ENCODE results near the gene TMEM106B. TPM values are rescaled to one million over a fixed set of nuclear protein-coding genes. Genes with fewer than 3 reads are reported as not detected.

Gene TMEM106B
- total RNA-seq, 4 donors from 2014 or later, result 42.8 to 112 (median 60.6) TPM

- intact Hi-C loops (cut with DNase I; ENCODE audit: low total_unique reads), result no loop called here
Observed at GRCh38 chr7:12174931-12175330, 36.2 kb upstream of the TMEM106B start.

DNA sequence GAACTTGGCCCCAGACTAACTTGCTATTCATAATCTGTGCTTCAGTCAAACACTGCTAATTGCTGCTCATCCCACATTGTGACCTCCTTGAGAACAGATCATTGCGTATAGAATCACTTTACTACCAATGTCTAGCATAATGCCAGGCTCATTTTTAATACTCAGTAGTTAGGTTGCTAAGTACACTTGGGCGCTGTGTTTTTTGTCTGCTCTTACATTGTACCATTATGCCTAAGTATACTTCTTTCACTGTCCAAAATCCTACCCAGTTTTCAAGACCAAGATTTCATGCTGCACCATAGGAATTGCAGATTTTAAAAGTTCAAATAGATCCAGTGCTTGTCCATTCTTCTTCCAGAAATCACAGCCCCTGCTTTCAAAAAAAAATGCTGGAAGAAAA is 32.8 kb upstream of the TMEM106B start:
- Histone ChIP-seq H3K27me3 (no peaks in the 10 kb centered on the region), H3K9me3 (no peaks in the 10 kb centered on the region), H3K4me3 (no peak overlapping the region), H3K27ac (no peak overlapping the region), H3K36me3 (no peaks in the 10 kb centered on the region), H3K4me1 (no peaks in the 10 kb centered on the region)
- TF ChIP-seq POLR2A (IDR thresholded peaks at IDR 0.05) (no peak), CTCF (IDR thresholded peaks at IDR 0.05 in 4 of 5, conservative IDR thresholded peaks at IDR 0.05 in 1 of 5) (no peak)
- intact Hi-C loops (cut with DNase I; ENCODE audit: low total_unique reads) (no loop called here), in situ Hi-C loops (cut with MboI; ENCODE audit: low sequenced_read_pairs in 4 of 4) (no loop called here)
- no peak for DNase-seq
- no peak for ATAC-seq

More at GRCh38 chr7:12174931-12175330, 36.2 kb upstream of the TMEM106B start:
- in situ Hi-C loops (cut with MboI; ENCODE audit: low sequenced_read_pairs in 4 of 4), result no loop called here
- no peak for ATAC-seq
- Histone ChIP-seq H3K9me3 (no peaks in the 10 kb centered on the region), H3K36me3 (no peaks in the 10 kb centered on the region), H3K4me1 (no peaks in the 10 kb centered on the region), H3K4me3 (no peak overlapping the region), H3K27me3 (no peaks in the 10 kb centered on the region), H3K27ac (no peak overlapping the region)
- DNase-seq, result no peak
- TF ChIP-seq CTCF (IDR thresholded peaks at IDR 0.05 in 4 of 5, conservative IDR thresholded peaks at IDR 0.05 in 1 of 5) (no peak), POLR2A (IDR thresholded peaks at IDR 0.05) (no peak)

GRCh38 chr7:12194426-12194825 is 16.7 kb upstream of the TMEM106B start:
- Histone ChIP-seq H3K27me3 (no peaks in the 10 kb centered on the region), H3K4me1 (no peaks in the 10 kb centered on the region), H3K27ac (no peak overlapping the region), H3K9me3 (no peaks in the 10 kb centered on the region), H3K4me3 (no peak overlapping the region), H3K36me3 (no peaks in the 10 kb centered on the region)
- no peak for DNase-seq
- ATAC-seq, result no peak
- TF ChIP-seq CTCF (IDR thresholded peaks at IDR 0.05 in 4 of 5, conservative IDR thresholded peaks at IDR 0.05 in 1 of 5) (no peak), POLR2A (IDR thresholded peaks at IDR 0.05) (no peak)
- intact Hi-C loops (cut with DNase I; ENCODE audit: low total_unique reads), result no loop called here
- in situ Hi-C loops (cut with MboI; ENCODE audit: low sequenced_read_pairs in 4 of 4), result no loop called here

DNA sequence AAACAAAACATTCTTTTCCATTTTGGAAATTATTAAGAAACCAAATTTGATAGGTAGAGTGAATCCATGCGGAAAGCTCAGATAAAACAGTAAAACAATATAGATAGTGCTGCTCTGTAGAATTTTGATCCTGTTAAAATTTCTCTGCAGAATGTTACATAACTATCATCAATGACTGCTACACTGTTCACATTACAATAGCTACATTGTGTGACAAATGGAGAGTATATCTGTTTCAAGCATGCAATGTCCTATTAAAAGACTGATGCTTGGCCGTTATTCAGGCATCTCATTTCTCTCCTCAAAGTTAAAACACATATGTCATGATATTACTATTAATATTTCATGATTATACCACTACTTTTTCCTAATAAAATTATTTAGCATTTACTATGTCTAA is 14.7 kb upstream of the TMEM106B start:
- Histone ChIP-seq H3K9me3 (no peaks in the 10 kb centered on the region), H3K27me3 (no peaks in the 10 kb centered on the region), H3K27ac (no peak overlapping the region), H3K36me3 (no peaks in the 10 kb centered on the region), H3K4me1 (no peaks in the 10 kb centered on the region), H3K4me3 (no peak overlapping the region)
- in situ Hi-C loops (cut with MboI; ENCODE audit: low sequenced_read_pairs in 4 of 4) (no loop called here), intact Hi-C loops (cut with DNase I; ENCODE audit: low total_unique reads) (no loop called here)
- no peak for ATAC-seq
- no peak for TF ChIP-seq POLR2A (IDR thresholded peaks at IDR 0.05)
- no peak for TF ChIP-seq CTCF (IDR thresholded peaks at IDR 0.05 in 4 of 5, conservative IDR thresholded peaks at IDR 0.05 in 1 of 5)
- DNase-seq, result no peak

DNA sequence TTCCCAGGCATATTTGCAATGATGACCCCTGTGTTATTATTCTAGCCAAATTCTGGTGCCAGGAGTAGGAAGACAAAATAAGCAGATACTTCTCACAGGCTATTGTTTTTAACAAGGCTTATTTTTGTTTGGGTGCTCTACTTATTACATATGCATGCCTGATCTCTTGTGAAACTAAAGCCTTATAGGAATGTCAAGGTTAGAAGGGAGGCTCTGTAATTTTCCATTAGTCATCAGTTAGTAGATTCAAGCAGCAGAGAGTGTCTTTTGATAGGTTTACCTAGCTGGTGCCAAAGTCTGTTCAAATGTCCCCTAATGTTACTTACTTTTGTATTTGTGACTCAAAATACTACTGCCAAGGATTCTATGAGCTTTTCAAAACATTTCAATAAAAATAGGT is 11.7 kb upstream of the TMEM106B start:
- Histone ChIP-seq H3K9me3 (no peaks in the 10 kb centered on the region), H3K27ac (no peak overlapping the region), H3K4me1 (no peaks in the 10 kb centered on the region), H3K27me3 (no peaks in the 10 kb centered on the region), H3K36me3 (no peaks in the 10 kb centered on the region), H3K4me3 (no peak overlapping the region)
- TF ChIP-seq CTCF (IDR thresholded peaks at IDR 0.05 in 4 of 5, conservative IDR thresholded peaks at IDR 0.05 in 1 of 5), result no peak
- TF ChIP-seq POLR2A (IDR thresholded peaks at IDR 0.05), result no peak
- ATAC-seq, result no peak
- in situ Hi-C loops (cut with MboI; ENCODE audit: low sequenced_read_pairs in 4 of 4) (no loop called here), intact Hi-C loops (cut with DNase I; ENCODE audit: low total_unique reads) (no loop called here)
- no peak for DNase-seq

Data from gastrocnemius medialis (tissue), 4 donors.